ENCODE measurements around the gene AKT1S1.

DNA sequence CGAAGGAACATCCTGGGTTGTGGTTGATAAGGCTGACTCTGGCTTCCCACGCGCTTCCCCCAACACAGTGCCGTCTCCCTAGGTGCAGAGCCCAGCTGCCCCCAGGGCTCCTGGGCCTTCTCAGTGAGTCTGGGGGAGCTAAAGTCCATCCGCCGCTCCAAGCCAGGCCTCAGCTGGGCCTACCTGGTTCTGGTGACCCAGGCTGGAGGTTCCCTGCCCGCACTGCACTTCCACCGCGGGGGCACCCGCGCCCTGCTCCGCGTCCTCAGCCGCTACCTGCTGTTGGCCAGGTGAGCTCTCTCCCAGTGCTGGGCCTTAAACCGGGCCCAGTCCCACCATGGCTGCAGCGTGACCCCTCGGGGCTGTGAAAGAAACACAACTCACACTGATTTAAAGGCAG, 4.0 kb upstream of the AKT1S1 start:
- no peak for TF ChIP-seq POLR2A (IDR thresholded peaks at IDR 0.05)
- TF ChIP-seq, protein P1, sequence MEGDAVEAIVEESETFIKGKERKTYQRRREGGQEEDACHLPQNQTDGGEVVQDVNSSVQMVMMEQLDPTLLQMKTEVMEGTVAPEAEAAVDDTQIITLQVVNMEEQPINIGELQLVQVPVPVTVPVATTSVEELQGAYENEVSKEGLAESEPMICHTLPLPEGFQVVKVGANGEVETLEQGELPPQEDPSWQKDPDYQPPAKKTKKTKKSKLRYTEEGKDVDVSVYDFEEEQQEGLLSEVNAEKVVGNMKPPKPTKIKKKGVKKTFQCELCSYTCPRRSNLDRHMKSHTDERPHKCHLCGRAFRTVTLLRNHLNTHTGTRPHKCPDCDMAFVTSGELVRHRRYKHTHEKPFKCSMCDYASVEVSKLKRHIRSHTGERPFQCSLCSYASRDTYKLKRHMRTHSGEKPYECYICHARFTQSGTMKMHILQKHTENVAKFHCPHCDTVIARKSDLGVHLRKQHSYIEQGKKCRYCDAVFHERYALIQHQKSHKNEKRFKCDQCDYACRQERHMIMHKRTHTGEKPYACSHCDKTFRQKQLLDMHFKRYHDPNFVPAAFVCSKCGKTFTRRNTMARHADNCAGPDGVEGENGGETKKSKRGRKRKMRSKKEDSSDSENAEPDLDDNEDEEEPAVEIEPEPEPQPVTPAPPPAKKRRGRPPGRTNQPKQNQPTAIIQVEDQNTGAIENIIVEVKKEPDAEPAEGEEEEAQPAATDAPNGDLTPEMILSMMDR (IDR thresholded peaks at IDR 0.05) = no peak
